SK-N-SH (cell line): ENCODE data around the gene SHANK1.

Experiments used
- CHD2 ChIP-seq: fragments of 150-350 bp; IDR thresholded peaks from 2 replicates; pipeline ENCODE4 v1.6.1; 2018; ENCODE audit warnings: low read length; ENCODE audit not compliant: partially characterized antibody
- CTCF ChIP-seq: fragments of 200-600 bp; sonication (generic); IDR thresholded peaks from 2 replicates; pipeline ENCODE4 v1.6.1; 2017; ENCODE audit warnings: antibody characterized with exemption, mild to moderate bottlenecking, moderate library complexity
- EP300 ChIP-seq, 2 experiments: IDR thresholded peaks; 2 replicates each; pipeline versions ENCODE4 v1.4.0 to v1.6.1; 2012; ENCODE audit warnings: borderline replicate concordance in 1 of 2, low read depth in 1 of 2, low read length in 1 of 2
- FOXJ3 ChIP-seq: sonication (generic); formaldehyde crosslinking; IDR thresholded peaks from 2 replicates; pipeline ENCODE4 v1.5.1; 2020; ENCODE audit warnings: mild to moderate bottlenecking, missing genetic modification reagents
- GABPA ChIP-seq: IDR thresholded peaks from 2 replicates; pipeline ENCODE4 v1.4.0; 2012; ENCODE audit warnings: low read depth, mild to moderate bottlenecking
- MXI1 ChIP-seq: IDR thresholded peaks from 2 replicates; pipeline ENCODE4 v1.6.1; 2012; ENCODE audit warnings: mild to moderate bottlenecking, low read depth, low read length, improper control_type of control experiment
- PBX3 ChIP-seq: IDR thresholded peaks from 2 replicates; pipeline ENCODE4; 2012
- POLR2AphosphoS5 ChIP-seq: IDR thresholded peaks from 2 replicates; pipeline ENCODE4 v1.6.1; 2012; ENCODE audit warnings: low read depth, low read length
- REST ChIP-seq: IDR thresholded peaks from 2 replicates; pipeline ENCODE4 v1.6.1; 2012; ENCODE audit warnings: mild to moderate bottlenecking, low read depth, low read length, moderate library complexity
- RFX5 ChIP-seq: IDR thresholded peaks from 2 replicates; pipeline ENCODE4 v1.6.1; 2012; ENCODE audit warnings: mild to moderate bottlenecking, improper control_type of control experiment, low read length
- ZBTB33 ChIP-seq: IDR thresholded peaks from 2 replicates; pipeline ENCODE4 v1.4.0; 2012; ENCODE audit warnings: low read depth, borderline replicate concordance

- TF ChIP-seq FOXJ3 (CRISPR knock-in tag) (no peak), REST (no peak), CTCF (no peak), ZBTB33 (no peak), CHD2 (no peak), POLR2AphosphoS5 (no peak), EP300 (IDR thresholded peaks at IDR 0.05; ENCODE audit: borderline replicate concordance in 1 of 2, low read depth in 1 of 2, low read length in 1 of 2) (no peak), GABPA (no peak), PBX3 (no peak), RFX5 (no peak), MXI1 (no peak)
Measured at GRCh38 chr19:50645107-50645506, 74.5 kb downstream of the SHANK1 start.
